CD4-positive, CD25-positive, alpha-beta regulatory T cell (primary cell): ENCODE data around the gene ANXA9. TPM values are rescaled to one million over a fixed set of nuclear protein-coding genes. Genes with fewer than 3 reads are reported as not detected.

Source experiments
- ATAC-seq, 2 donors: fragments of 150-1000 bp; cut with Tn5 transposase; one replicate each; pipeline ENCODE4 v1.10.0; 2021; ENCODE audit warnings: low read depth in 2 of 2, moderate number of reproducible peaks in 2 of 2, moderate library complexity in 1 of 2
- DNase-seq, 3 donors: peaks; one replicate each; pipeline versions ENCODE4 v3.0.0 to v3.0.0-alpha.2; 2012 to 2022; ENCODE audit warnings: mixed read lengths in 1 of 3
- H3K27ac ChIP-seq: one replicate; pipeline ENCODE4 v1.7.0; 2013; ENCODE audit warnings: mild to moderate bottlenecking, low read length; ENCODE audit not compliant: insufficient read depth, poor library complexity, severe bottlenecking
- H3K27me3 ChIP-seq: one replicate; pipeline ENCODE4 v1.7.0; 2013; ENCODE audit warnings: low read length; ENCODE audit not compliant: control insufficient read depth, insufficient read depth
- H3K36me3 ChIP-seq: one replicate; pipeline ENCODE4 v1.7.0; 2013; ENCODE audit warnings: mild to moderate bottlenecking, low read length, moderate library complexity; ENCODE audit not compliant: control insufficient read depth, insufficient read depth
- H3K4me1 ChIP-seq: 2 replicates; pipeline ENCODE4 v1.7.0; 2013; ENCODE audit warnings: mild to moderate bottlenecking, low read length; ENCODE audit not compliant: insufficient read depth, control insufficient read depth, poor library complexity, severe bottlenecking
- H3K4me3 ChIP-seq: one replicate; pipeline ENCODE4 v1.7.0; 2013; ENCODE audit warnings: low read depth, mild to moderate bottlenecking, low read length, moderate library complexity
- H3K9me3 ChIP-seq, 2 experiments: 1 replicate in 1 of 2; 2 replicates in 1 of 2; pipeline ENCODE4 v1.7.0; 2013; ENCODE audit warnings: low read length in 2 of 2, mild to moderate bottlenecking in 1 of 2, moderate library complexity in 1 of 2; ENCODE audit not compliant: control insufficient read depth in 2 of 2
- H3K27ac Mint-ChIP-seq, 3 donors: one replicate each; pipeline ENCODE4 v1.8.0; 2020 to 2022; ENCODE audit warnings: mild to moderate bottlenecking in 3 of 3, mixed read lengths in 3 of 3, moderate library complexity in 2 of 3
- H3K27me3 Mint-ChIP-seq: one replicate; pipeline ENCODE4 v1.8.0; 2022; ENCODE audit warnings: mild to moderate bottlenecking, mixed read lengths
- H3K36me3 Mint-ChIP-seq: one replicate; pipeline ENCODE4 v1.8.0; 2020; ENCODE audit warnings: mixed read lengths
- H3K4me1 Mint-ChIP-seq, 4 donors: one replicate each; pipeline ENCODE4 v1.8.0; 2020 to 2022; ENCODE audit warnings: mixed read lengths in 4 of 4, mild to moderate bottlenecking in 1 of 4
- H3K4me3 Mint-ChIP-seq, 4 donors: one replicate each; pipeline ENCODE4 v1.8.0; 2020 to 2022; ENCODE audit warnings: mild to moderate bottlenecking in 4 of 4, mixed read lengths in 4 of 4, moderate library complexity in 3 of 4
- H3K9me3 Mint-ChIP-seq, 7 donors: one replicate each; pipeline ENCODE4 v1.8.0; 2020 to 2022; ENCODE audit warnings: mixed read lengths in 7 of 7, mild to moderate bottlenecking in 3 of 7, moderate library complexity in 2 of 7
- polyA plus RNA-seq, 4 donors: library from polyadenylated mRNA; unstranded; fragments of 300-500 nt; fragmentation: Illumina TruSeq; gene quantifications; one replicate each; pipeline ENCODE4 v1.2.3, GENCODE V29; 2021
- total RNA-seq: library from RNA; stranded (reverse); gene quantifications from one replicate; pipeline ENCODE4 v1.2.3, GENCODE V29; 2022

ANXA9 gene
- total and polyA plus RNA-seq, 5 donors from 2014 or later = not detected

- Mint-ChIP-seq H3K27ac (peak overlapping the region; percentile 25 to 89 (median 39)), H3K27me3 (no peaks in the 10 kb centered on the region), H3K9me3 (no peaks in the 10 kb centered on the region), H3K4me1 (peaks cover 26 to 58% (median 33%) of the 10 kb centered on the region in 4 donors), H3K36me3 (peaks cover 15% of the 10 kb centered on the region), H3K4me3 (peak overlapping the region in 2 of 4 donors; percentile 52 to 61)
- Histone ChIP-seq H3K27ac (no peak overlapping the region), H3K4me1 (peaks cover 26% of the 10 kb centered on the region), H3K4me3 (no peak overlapping the region), H3K27me3 (no peaks in the 10 kb centered on the region), H3K9me3 (no peaks in the 10 kb centered on the region), H3K36me3 (no peaks in the 10 kb centered on the region)
- no peak for DNase-seq
- no peak for ATAC-seq
Observed at GRCh38 chr1:151012684-151013471, 30.8 kb downstream of the ANXA9 start.

DNA sequence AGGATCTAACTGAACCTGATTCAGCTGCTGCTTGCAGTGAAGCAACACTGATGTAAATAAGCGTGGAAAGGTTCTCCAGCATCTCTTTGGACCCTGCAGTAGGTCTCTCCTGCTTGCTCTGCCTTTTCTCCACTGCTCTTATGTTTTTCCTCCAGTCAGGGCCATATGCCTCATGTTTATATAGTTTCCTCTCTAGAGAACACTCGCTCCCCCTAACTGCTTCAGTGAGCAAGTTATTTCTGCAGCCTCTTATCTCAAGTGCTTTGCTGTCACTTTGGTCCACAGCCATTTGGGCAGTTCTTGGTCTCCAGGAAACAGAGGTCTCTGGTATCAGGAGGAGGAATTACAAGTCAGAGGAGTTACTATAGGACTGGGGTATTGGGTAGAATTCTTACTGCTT, 31.4 kb downstream of the ANXA9 start:
- H3K4me1 ChIP-seq = peaks cover 24% of the 10 kb centered on the region
- peaks cover 20% of the 10 kb centered on the region for H3K36me3 Mint-ChIP-seq
- peaks cover 28 to 52% (median 30%) of the 10 kb centered on the region in 4 donors for H3K4me1 Mint-ChIP-seq
- no peaks in the 10 kb centered on the region for H3K27me3 Mint-ChIP-seq
- H3K9me3 ChIP-seq = no peaks in the 10 kb centered on the region
- no peak overlapping the region for H3K27ac ChIP-seq
- DNase-seq (no peak), ATAC-seq (no peak)
- no peaks in the 10 kb centered on the region for H3K9me3 Mint-ChIP-seq
- peaks cover 4% of the 10 kb centered on the region for H3K36me3 ChIP-seq
- H3K27me3 ChIP-seq = no peaks in the 10 kb centered on the region
- H3K4me3 ChIP-seq = no peak overlapping the region
- peak overlapping the region in 1 of 4 donors; percentile 61 for H3K4me3 Mint-ChIP-seq
- H3K27ac Mint-ChIP-seq = peak overlapping the region; percentile 25 to 89 (median 39)

DNA sequence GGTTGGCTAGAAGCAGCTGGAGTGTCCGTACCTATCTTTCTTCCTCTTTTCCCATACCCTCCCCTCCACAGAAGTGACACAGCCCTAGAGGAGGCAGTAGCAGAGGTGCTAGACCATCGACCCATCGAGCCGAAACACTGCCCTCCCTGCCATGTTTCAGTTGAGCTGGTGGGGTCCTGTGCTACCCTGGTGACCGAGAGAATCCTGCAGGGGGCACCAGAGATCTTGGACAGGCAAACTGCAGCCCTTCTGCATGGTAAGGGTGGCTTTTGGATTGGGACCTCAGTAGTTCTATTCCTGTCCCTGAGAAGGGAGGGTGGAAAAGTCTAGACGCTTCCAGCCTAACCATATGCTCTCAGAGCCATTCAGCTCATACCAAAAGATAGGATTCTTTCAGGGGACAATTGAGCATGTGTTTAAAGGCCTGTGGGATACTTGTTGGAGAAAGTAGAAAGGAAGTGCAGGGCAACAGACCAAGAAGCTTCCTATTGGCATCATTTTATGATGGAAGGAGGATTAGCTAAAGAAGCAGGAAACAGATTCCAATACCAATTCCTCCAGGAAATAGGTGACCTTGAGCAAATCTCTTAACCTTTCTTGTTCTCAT, 42.6 kb downstream of the ANXA9 start:
- Mint-ChIP-seq H3K4me1 (peaks cover 0 to 9% (median 4%) of the 10 kb centered on the region in 4 donors), H3K36me3 (peaks cover 29% of the 10 kb centered on the region), H3K9me3 (no peaks in the 10 kb centered on the region), H3K27ac (peak overlapping the region; percentile 69 to 91 (median 75)), H3K4me3 (peak overlapping the region in 3 of 4 donors; percentile 46 to 70 (median 63)), H3K27me3 (no peaks in the 10 kb centered on the region)
- peak; percentile 75 to 86 (median 86) for DNase-seq
- Histone ChIP-seq H3K9me3 (no peaks in the 10 kb centered on the region), H3K27ac (no peak overlapping the region), H3K4me3 (peak overlapping the region; percentile 26), H3K27me3 (no peaks in the 10 kb centered on the region), H3K36me3 (peaks cover 26% of the 10 kb centered on the region), H3K4me1 (peaks cover 8% of the 10 kb centered on the region)
- peak; percentile 96 to 98 for ATAC-seq

- peak overlapping the region in 1 of 3 donors; percentile 3 for H3K27ac Mint-ChIP-seq
- peaks cover 29% of the 10 kb centered on the region for H3K36me3 ChIP-seq
- H3K27ac ChIP-seq = no peak overlapping the region
- H3K4me1 Mint-ChIP-seq = peaks cover 0 to 9% (median 4%) of the 10 kb centered on the region in 4 donors
- no peak overlapping the region for H3K4me3 Mint-ChIP-seq
- H3K9me3 ChIP-seq = no peaks in the 10 kb centered on the region
- ATAC-seq (no peak), DNase-seq (no peak)
- peaks cover 35% of the 10 kb centered on the region for H3K36me3 Mint-ChIP-seq
- no peaks in the 10 kb centered on the region for H3K27me3 ChIP-seq
- H3K9me3 Mint-ChIP-seq = no peaks in the 10 kb centered on the region
- H3K4me1 ChIP-seq = peaks cover 8% of the 10 kb centered on the region
- no peaks in the 10 kb centered on the region for H3K27me3 Mint-ChIP-seq
- no peak overlapping the region for H3K4me3 ChIP-seq
Observed at GRCh38 chr1:151026460-151026859, 44.4 kb downstream of the ANXA9 start.

DNA sequence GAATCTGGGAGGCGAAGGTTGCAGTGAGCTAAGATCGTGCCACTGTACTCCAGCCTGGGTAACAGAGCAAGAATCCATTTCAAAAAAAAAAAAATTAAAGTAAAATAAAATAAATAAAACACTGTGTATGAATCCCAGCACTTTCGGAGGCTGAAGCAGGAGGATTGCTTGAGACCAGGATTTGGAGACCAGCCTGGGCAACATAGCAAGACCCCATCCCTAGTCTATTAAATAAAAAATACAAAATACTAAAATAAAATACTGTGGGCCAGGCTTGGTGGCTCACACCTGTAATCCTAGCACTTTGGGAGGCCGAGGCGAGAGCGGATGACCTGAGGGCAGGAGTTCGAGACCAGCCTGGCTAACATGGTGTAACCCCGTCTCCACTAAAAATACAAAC, 50.1 kb downstream of the ANXA9 start:
- no peak overlapping the region for H3K4me3 ChIP-seq
- H3K36me3 ChIP-seq = peaks cover 46% of the 10 kb centered on the region
- H3K9me3 ChIP-seq = no peaks in the 10 kb centered on the region
- no peaks in the 10 kb centered on the region for H3K4me1 ChIP-seq
- ATAC-seq (no peak), DNase-seq (no peak)
- H3K27ac ChIP-seq = no peak overlapping the region
- no peaks in the 10 kb centered on the region for H3K27me3 ChIP-seq
- H3K36me3 Mint-ChIP-seq = peaks cover 42% of the 10 kb centered on the region
- no peak overlapping the region for H3K4me3 Mint-ChIP-seq
- no peaks in the 10 kb centered on the region for H3K27me3 Mint-ChIP-seq
- no peaks in the 10 kb centered on the region for H3K9me3 Mint-ChIP-seq
- peaks cover 4 to 7% (median 6%) of the 10 kb centered on the region in 4 donors for H3K4me1 Mint-ChIP-seq
- no peak overlapping the region for H3K27ac Mint-ChIP-seq

DNA sequence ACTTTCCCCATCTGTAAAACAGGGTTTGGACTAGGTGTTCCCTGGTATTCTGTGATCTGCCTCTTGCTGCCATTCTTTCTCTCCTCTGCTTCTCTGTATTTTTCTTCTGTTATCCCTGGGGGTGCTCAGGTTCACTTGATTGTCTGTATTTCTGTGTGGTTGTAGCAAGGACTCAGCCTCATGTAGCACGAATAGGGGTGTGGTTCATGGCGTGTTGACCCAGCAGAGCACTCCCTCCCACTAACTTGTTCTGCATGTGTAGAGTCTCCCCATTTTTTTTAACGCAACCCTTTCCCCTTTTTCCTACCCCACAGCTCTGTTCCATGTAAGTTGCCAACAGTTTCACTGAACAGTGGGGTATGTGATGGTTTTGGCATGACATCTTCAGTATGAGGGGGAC, 53.1 kb downstream of the ANXA9 start:
- Histone ChIP-seq H3K4me1 (no peaks in the 10 kb centered on the region), H3K27me3 (no peaks in the 10 kb centered on the region), H3K4me3 (no peak overlapping the region), H3K9me3 (no peaks in the 10 kb centered on the region), H3K27ac (no peak overlapping the region), H3K36me3 (peaks cover 30% of the 10 kb centered on the region)
- DNase-seq (no peak), ATAC-seq (no peak)
- H3K27ac Mint-ChIP-seq = peak overlapping the region; percentile 9 to 96 (median 82)
- H3K36me3 Mint-ChIP-seq = peaks cover 32% of the 10 kb centered on the region
- peaks cover 8 to 14% (median 12%) of the 10 kb centered on the region in 4 donors for H3K4me1 Mint-ChIP-seq
- no peak overlapping the region for H3K4me3 Mint-ChIP-seq
- H3K27me3 Mint-ChIP-seq = no peaks in the 10 kb centered on the region
- H3K9me3 Mint-ChIP-seq = no peaks in the 10 kb centered on the region

DNA sequence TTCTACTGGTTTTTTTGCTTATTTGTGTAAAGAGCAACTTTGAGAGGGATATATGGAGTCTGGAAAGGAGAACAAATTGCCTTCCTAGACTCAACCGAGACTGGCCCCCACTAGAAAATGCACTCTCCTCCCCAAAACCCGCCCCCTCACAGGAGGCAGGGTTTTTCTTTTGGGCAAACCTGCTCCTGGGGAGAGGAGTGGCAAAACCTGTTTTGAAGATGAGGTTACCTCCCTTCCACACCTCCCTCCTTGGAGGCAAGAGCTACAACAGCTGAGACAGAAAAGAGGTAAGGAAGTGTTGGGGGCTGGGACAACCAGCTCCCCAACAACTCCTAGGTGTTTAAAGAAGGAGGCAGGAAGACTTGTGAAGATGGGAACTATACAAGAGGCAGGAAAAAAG, 54.3 kb downstream of the ANXA9 start, which contains the start of gene BNIPL:
Gene BNIPL, plus strand, starts transcription at position 231 of the 400 bp plus-strand sequence. Its CDS starts 140 bp downstream, at position 371.
- peaks cover 22% of the 10 kb centered on the region for H3K36me3 ChIP-seq
- H3K27ac ChIP-seq = no peak within 1 kb of the TSS
- ATAC-seq (no peak), DNase-seq (no peak)
- Mint-ChIP-seq H3K27me3 (no peaks in the 10 kb centered on the region), H3K36me3 (peaks cover 32% of the 10 kb centered on the region), H3K4me3 (no peak within 1 kb of the TSS), H3K27ac (peak within 1 kb of the TSS; percentile 34 to 82 (median 76)), H3K9me3 (no peaks in the 10 kb centered on the region), H3K4me1 (peaks cover 8 to 15% (median 13%) of the 10 kb centered on the region in 4 donors)
- H3K9me3 ChIP-seq = no peaks in the 10 kb centered on the region
- H3K4me3 ChIP-seq = no peak within 1 kb of the TSS
- H3K4me1 ChIP-seq = no peaks in the 10 kb centered on the region
- no peaks in the 10 kb centered on the region for H3K27me3 ChIP-seq
